Measurements from ENCODE around the gene ANKMY1. TPM values are rescaled to one million over a fixed set of nuclear protein-coding genes. Genes with fewer than 3 reads are reported as not detected.

The ANKMY1 gene
- total RNA-seq, 1 experiment from 2014 or later = 85.7 TPM

GRCh38 chr2:240444464-240444863 is 113.3 kb downstream of the ANKMY1 start:
- intact Hi-C loops (cut with micrococcal nuclease; ENCODE audit: unreplicated experiment) = no loop called here
- BruUV-seq (replicated peaks) = no TSS peak
- Histone ChIP-seq H3K4me1 (replicated peaks; ENCODE audit: insufficient read depth) (0 out of 2 replicates have a peak, but pooled peaks cover 5% of the 10 kb centered on the region), H3K36me3 (ENCODE audit: low read depth) (no peaks in the 10 kb centered on the region), H3K9me3 (ENCODE audit: insufficient read depth, low read depth) (no peaks in the 10 kb centered on the region), H3K9me2 (ENCODE audit: insufficient read depth) (no peaks in the 10 kb centered on the region), H3F3A (ENCODE audit: insufficient read depth, low read depth) (peaks cover 8% of the 10 kb centered on the region; the same call in 1 of the 2 replicates), H4K20me1 (ENCODE audit: insufficient read depth) (peaks cover 13% of the 10 kb centered on the region), H3K27me3 (ENCODE audit: insufficient read depth, low read depth) (no peaks in the 10 kb centered on the region), H3K27ac (no peak overlapping the region), H3K79me2 (ENCODE audit: low read depth) (peaks cover 7% of the 10 kb centered on the region), H2AFZ (no peak overlapping the region), H3K4me2 (no peak overlapping the region), H3K4me3 (no peak overlapping the region)
- TF ChIP-seq EZH2 (IDR thresholded peaks at IDR 0.05; ENCODE audit: low read depth) (no peak), CTCF (conservative IDR thresholded peaks at IDR 0.05) (no peak)
- ChIA-PET CTCF (no interaction called here), POLR2A (ENCODE audit: unreplicated experiment) (no interaction called here)
- no peak for DNase-seq

GRCh38 chr2:240443891-240444301 is 113.9 kb downstream of the ANKMY1 start:
- Histone ChIP-seq H3K27ac (no peak overlapping the region), H3K4me3 (no peak overlapping the region), H3K36me3 (ENCODE audit: low read depth) (no peaks in the 10 kb centered on the region), H3K4me2 (no peak overlapping the region), H3F3A (ENCODE audit: insufficient read depth, low read depth) (peaks cover 4% of the 10 kb centered on the region; the same call in 1 of the 2 replicates), H3K27me3 (ENCODE audit: insufficient read depth, low read depth) (no peaks in the 10 kb centered on the region), H3K4me1 (replicated peaks; ENCODE audit: insufficient read depth) (0 out of 2 replicates have a peak, but pooled peaks cover 5% of the 10 kb centered on the region), H3K9me3 (ENCODE audit: insufficient read depth, low read depth) (no peaks in the 10 kb centered on the region), H2AFZ (no peak overlapping the region), H3K9me2 (ENCODE audit: insufficient read depth) (no peaks in the 10 kb centered on the region), H3K79me2 (ENCODE audit: low read depth) (peaks cover 13% of the 10 kb centered on the region), H4K20me1 (ENCODE audit: insufficient read depth) (peaks cover 19% of the 10 kb centered on the region)
- no peak for TF ChIP-seq CTCF (conservative IDR thresholded peaks at IDR 0.05)
- no peak for TF ChIP-seq EZH2 (IDR thresholded peaks at IDR 0.05; ENCODE audit: low read depth)
- no peak for DNase-seq
- BruUV-seq (replicated peaks) = no TSS peak
- ChIA-PET POLR2A (ENCODE audit: unreplicated experiment) (interaction anchor here (0.8 kb wide), 1 partner anchor 74 kb away, joined by 4 read pairs; no protein-coding TSS in a partner anchor), CTCF (no interaction called here)
- intact Hi-C loops (cut with micrococcal nuclease; ENCODE audit: unreplicated experiment) = no loop called here

- no peak overlapping the region for H3K4me2 ChIP-seq
- POLR2A ChIA-PET (ENCODE audit: unreplicated experiment) = interaction anchor here (0.8 kb wide), 1 partner anchor 73 kb away, joined by 4 read pairs; no protein-coding TSS in a partner anchor
- H3K27ac ChIP-seq = no peak overlapping the region
- H3F3A ChIP-seq (ENCODE audit: insufficient read depth, low read depth) = no peaks in the 10 kb centered on the region
- no peak for DNase-seq
- TF ChIP-seq CTCF (conservative IDR thresholded peaks at IDR 0.05) = no peak
- no peak for TF ChIP-seq EZH2 (IDR thresholded peaks at IDR 0.05; ENCODE audit: low read depth)
- peaks cover 25% of the 10 kb centered on the region for H4K20me1 ChIP-seq (ENCODE audit: insufficient read depth)
- H3K4me1 ChIP-seq (replicated peaks; ENCODE audit: insufficient read depth) = peaks cover 6% of the 10 kb centered on the region; the same call in 1 of the 2 replicates
- CTCF ChIA-PET = interaction anchor here (0.6 kb wide), 1 partner anchor 98 kb away, joined by 3 read pairs; no protein-coding TSS in a partner anchor
- no peaks in the 10 kb centered on the region for H3K36me3 ChIP-seq (ENCODE audit: low read depth)
- H3K4me3 ChIP-seq = no peak overlapping the region
- intact Hi-C loops (cut with micrococcal nuclease; ENCODE audit: unreplicated experiment) = no loop called here
- no peaks in the 10 kb centered on the region for H3K9me2 ChIP-seq (ENCODE audit: insufficient read depth)
- H3K79me2 ChIP-seq (ENCODE audit: low read depth) = peaks cover 19% of the 10 kb centered on the region
- H3K9me3 ChIP-seq (ENCODE audit: insufficient read depth, low read depth) = no peaks in the 10 kb centered on the region
- no TSS peak for BruUV-seq (replicated peaks)
- no peaks in the 10 kb centered on the region for H3K27me3 ChIP-seq (ENCODE audit: insufficient read depth, low read depth)
- H2AFZ ChIP-seq = no peak overlapping the region
Observed at GRCh38 chr2:240442891-240443715, 114.7 kb downstream of the ANKMY1 start.
